GM19468 (cell line): ENCODE results near the gene ADAM29.
"Not testable (repeated sequence)": the region's sequence is repeated elsewhere in the genome, so short reads cannot be mapped to it uniquely, and the experiment has no call there.

Experiments
- ATAC-seq: cut with Tn5 transposase; IDR thresholded peaks from one replicate; pipeline ENCODE4 v1.9.1; 2021; ENCODE audit warnings: mild to moderate bottlenecking, moderate library complexity, moderate number of reproducible peaks; ENCODE audit not compliant: unreplicated experiment; ENCODE audit errors: extremely low read depth

Gene ADAM29

GRCh38 chr4:174940002-174940401 is 21.8 kb downstream of the ADAM29 start:
- ATAC-seq = no peak

- no peak for ATAC-seq
Measured at GRCh38 chr4:174946246-174946645, 28.1 kb downstream of the ADAM29 start.

DNA sequence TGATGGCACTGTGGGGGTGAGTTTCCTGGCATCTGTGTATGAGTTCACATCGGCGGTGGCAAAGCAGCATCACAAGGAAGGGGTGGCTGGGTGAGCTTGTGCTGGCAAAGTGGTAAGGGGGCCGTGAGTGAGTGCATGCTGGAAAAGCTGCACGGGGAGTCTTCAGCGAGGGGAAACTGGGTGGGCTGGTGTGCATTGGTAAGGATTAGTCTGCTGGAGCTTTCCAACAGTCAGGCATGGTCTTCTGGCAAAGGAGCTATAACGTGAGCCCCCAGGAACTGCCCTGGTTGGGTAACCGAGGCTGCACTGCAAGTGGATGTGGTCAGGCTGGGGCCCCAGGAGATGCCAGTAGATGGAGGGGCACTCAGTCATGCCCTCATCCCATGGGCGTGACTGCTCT is 30.7 kb downstream of the ADAM29 start:
- no peak for ATAC-seq

DNA sequence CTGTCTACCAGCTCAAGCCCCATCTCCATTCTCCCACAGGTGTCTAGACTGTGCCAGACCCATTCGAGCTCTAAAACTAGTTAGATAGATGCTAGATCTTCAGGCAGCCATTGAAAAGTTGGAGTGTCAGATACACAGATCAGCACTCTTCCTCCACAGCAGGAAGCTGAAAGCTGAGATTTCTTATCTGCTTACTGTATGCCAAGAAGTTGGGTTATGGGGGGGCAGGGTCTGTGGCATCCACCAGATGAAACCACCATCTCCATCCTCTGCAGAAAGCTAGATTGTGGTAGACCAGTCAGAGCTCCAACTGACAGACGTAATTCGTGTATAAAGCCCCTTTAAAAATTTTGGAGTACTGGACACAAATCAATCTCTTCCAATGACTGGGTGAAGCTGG is 54.8 kb downstream of the ADAM29 start:
- no peak for ATAC-seq

GRCh38 chr4:174973336-174973735 is 55.2 kb downstream of the ADAM29 start:
- ATAC-seq = no peak

DNA sequence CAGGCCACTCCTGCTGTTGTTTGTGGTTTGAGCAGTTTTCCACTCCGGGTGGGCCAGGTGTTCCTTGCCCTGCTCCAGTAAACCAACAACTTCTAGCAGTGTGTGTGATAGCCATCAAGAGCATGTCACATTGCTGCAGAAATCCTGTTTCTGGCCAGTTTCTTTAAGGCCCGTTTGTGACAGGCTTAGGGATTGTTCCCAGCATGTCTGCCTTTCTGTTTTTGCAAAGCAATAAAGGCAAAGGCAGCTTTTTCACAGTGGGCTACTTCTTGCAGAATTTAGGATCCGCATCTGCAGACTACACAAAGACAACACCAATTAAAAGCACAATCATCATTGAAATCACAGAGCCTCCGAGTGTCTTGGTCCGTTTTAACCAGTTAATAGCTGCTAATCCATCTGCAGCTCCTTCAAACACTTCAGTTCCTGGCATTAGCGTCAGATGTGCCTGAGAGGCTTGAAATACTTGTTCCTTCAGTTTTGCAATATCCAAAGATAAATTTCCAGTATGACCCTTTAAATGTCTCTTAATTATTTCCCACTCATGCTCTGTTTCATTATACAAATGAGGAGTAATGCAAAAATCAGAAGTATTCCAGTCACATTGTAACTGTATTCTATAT is 65.1 kb downstream of the ADAM29 start:
- ATAC-seq = no peak

DNA sequence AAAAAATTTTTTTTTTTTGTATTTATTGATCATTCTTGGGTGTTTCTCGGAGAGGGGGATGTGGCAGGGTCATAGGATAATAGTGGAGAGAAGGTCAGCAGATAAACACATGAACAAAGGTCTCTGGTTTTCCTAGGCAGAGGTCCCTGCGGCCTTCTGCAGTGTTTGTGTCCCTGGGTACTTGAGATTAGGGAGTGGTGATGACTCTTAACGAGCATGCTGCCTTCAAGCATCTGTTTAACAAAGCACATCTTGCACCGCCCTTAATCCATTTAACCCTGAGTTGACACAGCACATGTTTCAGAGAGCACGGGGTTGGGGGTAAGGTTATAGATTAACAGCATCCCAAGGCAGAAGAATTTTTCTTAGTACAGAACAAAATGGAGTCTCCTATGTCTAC is 65.7 kb downstream of the ADAM29 start:
- ATAC-seq = not testable (repeated sequence)

DNA sequence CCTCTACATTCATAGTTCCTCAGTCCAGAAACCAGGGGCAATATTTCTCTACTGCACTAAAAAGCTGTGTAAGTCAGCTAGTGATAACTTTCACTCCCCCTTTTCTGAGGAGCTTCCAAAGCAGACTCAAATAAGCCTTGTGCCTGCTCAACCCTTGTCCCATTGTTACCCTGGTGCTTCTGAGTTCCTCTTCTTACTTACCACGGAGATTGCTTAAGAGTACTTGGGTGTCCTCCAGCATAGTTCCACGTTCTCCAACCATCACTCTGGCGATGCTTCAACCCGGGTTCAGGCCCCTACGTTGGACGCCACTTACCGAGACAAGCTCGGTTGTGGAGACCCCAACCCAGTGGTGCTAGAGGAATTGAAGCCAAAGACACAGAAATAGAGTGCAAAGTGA is 71.6 kb downstream of the ADAM29 start:
- no peak for ATAC-seq

GRCh38 chr4:174993916-174994315 is 75.8 kb downstream of the ADAM29 start:
- no peak for ATAC-seq

DNA sequence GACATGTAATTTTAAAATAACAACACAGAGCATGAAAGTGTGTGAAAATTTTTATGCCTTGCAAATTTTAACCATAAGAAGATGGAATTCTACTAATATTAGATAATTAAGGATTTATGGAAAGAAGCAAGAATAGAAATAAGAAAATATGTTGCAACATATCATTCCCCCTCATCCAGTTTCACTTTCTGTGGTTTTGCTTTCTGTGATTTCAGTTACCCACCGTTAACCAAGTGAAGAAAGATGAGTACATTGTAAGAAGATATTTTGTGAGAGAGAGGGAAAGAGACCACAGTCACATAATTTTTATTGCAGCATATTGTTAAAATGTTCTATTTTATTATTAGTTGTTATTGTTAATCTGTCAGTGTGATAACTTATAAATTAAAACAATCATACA is 77.9 kb downstream of the ADAM29 start:
- no peak for ATAC-seq

DNA sequence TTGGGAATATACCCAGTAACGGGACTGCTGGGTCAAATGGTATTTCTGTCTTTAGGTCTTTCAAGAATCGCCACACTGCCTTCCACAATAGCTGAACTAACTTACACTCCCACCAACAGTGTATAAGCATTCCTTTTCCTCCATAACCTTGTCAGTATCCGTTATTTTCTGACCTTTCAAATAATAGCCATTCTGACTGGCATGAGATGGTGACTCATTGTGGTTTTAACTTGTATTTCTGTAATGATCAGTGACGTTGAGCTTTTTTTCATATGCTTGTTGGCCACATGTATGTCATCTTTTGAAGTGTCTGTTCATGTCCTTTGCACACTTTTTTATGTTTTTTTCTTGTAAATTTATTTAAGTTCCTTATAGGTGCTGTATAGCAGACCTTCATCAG is 81.2 kb downstream of the ADAM29 start:
- no peak for ATAC-seq

- ATAC-seq = no peak
Measured at GRCh38 chr4:175017751-175018150, 99.6 kb downstream of the ADAM29 start.

DNA sequence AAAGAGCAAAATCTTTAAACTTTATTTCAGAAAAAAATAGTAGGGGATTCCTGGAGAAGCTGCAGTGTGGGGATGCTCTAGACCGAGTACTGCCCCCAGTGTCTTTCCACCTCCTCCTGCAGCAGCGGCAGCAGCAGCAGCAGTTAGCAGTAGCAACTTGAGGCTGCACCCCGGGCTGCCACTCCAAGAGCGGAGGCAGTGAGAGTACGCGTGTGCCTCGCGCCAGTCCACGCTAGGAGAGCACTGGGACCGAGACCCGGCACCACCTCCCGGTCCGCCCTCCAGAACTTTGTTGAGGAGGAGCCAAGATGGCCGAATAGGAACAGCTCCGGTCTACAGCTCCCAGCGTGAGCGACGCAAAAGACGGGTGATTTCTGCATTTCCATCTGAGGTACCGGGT is 101.3 kb downstream of the ADAM29 start:
- ATAC-seq = not testable (repeated sequence)
